Activated T-cell treated with anti-CD3 and anti-CD28 coated beads, Interleukin-2, amount 50 U/mL, for 72 hours (primary cell): ENCODE results near the gene PSMG2. TPM values are rescaled to one million over a fixed set of nuclear protein-coding genes. Genes with fewer than 3 reads are reported as not detected.
"Not testable (repeated sequence)": the region's sequence is repeated elsewhere in the genome, so short reads cannot be mapped to it uniquely, and the experiment has no call there.

Experiments
- ATAC-seq, 2 donors: fragments of 150-1000 bp; cut with Tn5 transposase; replicated peaks in 1 of 2; 2 replicates each; pipeline ENCODE4 v1.10.0; 2021; ENCODE audit warnings: moderate library complexity in 2 of 2, mild to moderate bottlenecking in 1 of 2
- DNase-seq, 2 donors: peaks; one replicate each; pipeline ENCODE4 v3.0.0; 2021 to 2022; ENCODE audit warnings: mixed read lengths in 1 of 2
- H3K27ac Mint-ChIP-seq: one replicate; pipeline ENCODE4 v1.8.0; 2022; ENCODE audit warnings: mild to moderate bottlenecking, moderate library complexity, mixed read lengths
- H3K27me3 Mint-ChIP-seq: one replicate; pipeline ENCODE4 v1.8.0; 2022; ENCODE audit warnings: low read depth, mixed read lengths
- H3K36me3 Mint-ChIP-seq, 2 donors: one replicate each; pipeline ENCODE4 v1.8.0; 2022; ENCODE audit warnings: mixed read lengths in 2 of 2, mild to moderate bottlenecking in 1 of 2; ENCODE audit not compliant: insufficient read depth in 2 of 2
- H3K4me1 Mint-ChIP-seq: one replicate; pipeline ENCODE4 v1.8.0; 2022; ENCODE audit warnings: low read depth, mixed read lengths
- H3K4me3 Mint-ChIP-seq, 2 donors: one replicate each; pipeline ENCODE4 v1.8.0; 2022; ENCODE audit warnings: mild to moderate bottlenecking in 2 of 2, mixed read lengths in 2 of 2, moderate library complexity in 2 of 2
- H3K9me3 Mint-ChIP-seq, 2 donors: one replicate each; pipeline ENCODE4 v1.8.0; 2022; ENCODE audit warnings: mixed read lengths in 2 of 2
- total RNA-seq, 2 donors: library from RNA; stranded (reverse); gene quantifications; one replicate each; pipeline ENCODE4 v1.2.3, GENCODE V29; 2022

PSMG2 gene
- total RNA-seq, 2 donors from 2014 or later = 142 to 158 TPM

GRCh38 chr18:12742453-12742852 lies 39.6 kb downstream of the PSMG2 start:
- no peaks in the 10 kb centered on the region for H3K36me3 Mint-ChIP-seq

GRCh38 chr18:12744103-12744502 lies 41.3 kb downstream of the PSMG2 start:
- H3K27ac Mint-ChIP-seq = no peak overlapping the region
- no peak for DNase-seq
- H3K4me1 Mint-ChIP-seq = peaks cover 9% of the 10 kb centered on the region
- H3K4me3 Mint-ChIP-seq = no peak overlapping the region
- H3K9me3 Mint-ChIP-seq = no peaks in the 10 kb centered on the region
- ATAC-seq = peak; percentile 56 to 58
- H3K36me3 Mint-ChIP-seq = no peaks in the 10 kb centered on the region
- no peaks in the 10 kb centered on the region for H3K27me3 Mint-ChIP-seq

More at GRCh38 chr18:12742453-12742852, 39.6 kb downstream of the PSMG2 start:
- H3K27ac Mint-ChIP-seq = no peak overlapping the region
- no peaks in the 10 kb centered on the region for H3K27me3 Mint-ChIP-seq
- H3K4me3 Mint-ChIP-seq = no peak overlapping the region
- no peaks in the 10 kb centered on the region for H3K9me3 Mint-ChIP-seq
- ATAC-seq = no peak
- DNase-seq = no peak
- H3K4me1 Mint-ChIP-seq = peaks cover 9% of the 10 kb centered on the region

GRCh38 chr18:12745095-12745795 lies 42.4 kb downstream of the PSMG2 start:
- ATAC-seq (no peak), DNase-seq (no peak)
- Mint-ChIP-seq H3K4me3 (no peak overlapping the region), H3K27ac (no peak overlapping the region), H3K36me3 (peaks cover 0 to 3% of the 10 kb centered on the region in 2 donors), H3K27me3 (no peaks in the 10 kb centered on the region), H3K4me1 (peaks cover 20% of the 10 kb centered on the region), H3K9me3 (no peaks in the 10 kb centered on the region)

- peaks cover 18% of the 10 kb centered on the region for H3K4me1 Mint-ChIP-seq
- no peak overlapping the region for H3K4me3 Mint-ChIP-seq
- H3K36me3 Mint-ChIP-seq = peaks cover 0 to 3% of the 10 kb centered on the region in 2 donors
- DNase-seq = no peak
- H3K27ac Mint-ChIP-seq = no peak overlapping the region
- no peaks in the 10 kb centered on the region for H3K9me3 Mint-ChIP-seq
- ATAC-seq = no peak
- H3K27me3 Mint-ChIP-seq = no peaks in the 10 kb centered on the region
These were observed 44.9 kb downstream of the PSMG2 start for GRCh38 chr18:12747530-12748315.

DNA sequence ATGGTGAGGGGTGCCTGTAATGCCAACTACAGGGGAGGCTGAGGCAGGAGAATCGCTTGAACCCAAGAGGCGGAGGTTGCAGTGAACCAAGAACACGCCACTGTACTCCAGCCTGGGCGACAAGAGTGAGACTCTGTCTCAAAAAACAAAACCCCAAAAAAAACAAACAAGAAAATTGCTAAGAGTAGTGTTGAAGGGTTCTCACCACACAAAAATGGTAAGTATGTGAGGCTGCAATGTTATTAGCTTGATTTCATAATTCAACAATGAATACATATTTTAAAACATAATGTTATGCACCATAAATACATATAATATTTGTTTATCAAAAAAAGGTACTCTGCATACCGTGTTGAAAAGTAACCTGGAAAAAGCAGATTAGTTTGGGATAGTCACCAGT lies 45.8 kb downstream of the PSMG2 start:
- Mint-ChIP-seq H3K4me1 (peaks cover 18% of the 10 kb centered on the region), H3K27me3 (no peaks in the 10 kb centered on the region), H3K36me3 (peaks cover 0 to 3% of the 10 kb centered on the region in 2 donors), H3K9me3 (no peaks in the 10 kb centered on the region), H3K27ac (no peak overlapping the region), H3K4me3 (no peak overlapping the region)
- ATAC-seq (no peak), DNase-seq (no peak)

GRCh38 chr18:12749121-12749520 lies 46.3 kb downstream of the PSMG2 start:
- peaks cover 0 to 3% of the 10 kb centered on the region in 2 donors for H3K36me3 Mint-ChIP-seq
- peaks cover 18% of the 10 kb centered on the region for H3K4me1 Mint-ChIP-seq
- ATAC-seq (no peak), DNase-seq (no peak)
- no peaks in the 10 kb centered on the region for H3K27me3 Mint-ChIP-seq
- H3K9me3 Mint-ChIP-seq = no peaks in the 10 kb centered on the region
- no peak overlapping the region for H3K27ac Mint-ChIP-seq
- no peak overlapping the region for H3K4me3 Mint-ChIP-seq

- peak; percentile 18 to 59 for DNase-seq
- Mint-ChIP-seq H3K27me3 (no peaks in the 10 kb centered on the region), H3K4me3 (peak overlapping the region; percentile 52 to 60), H3K4me1 (peaks cover 18% of the 10 kb centered on the region), H3K9me3 (no peaks in the 10 kb centered on the region), H3K27ac (peak overlapping the region; percentile 24), H3K36me3 (peaks cover 0 to 3% of the 10 kb centered on the region in 2 donors)
- peak; percentile 69 to 85 for ATAC-seq
These were observed 47.4 kb downstream of the PSMG2 start for GRCh38 chr18:12750076-12750714.

DNA sequence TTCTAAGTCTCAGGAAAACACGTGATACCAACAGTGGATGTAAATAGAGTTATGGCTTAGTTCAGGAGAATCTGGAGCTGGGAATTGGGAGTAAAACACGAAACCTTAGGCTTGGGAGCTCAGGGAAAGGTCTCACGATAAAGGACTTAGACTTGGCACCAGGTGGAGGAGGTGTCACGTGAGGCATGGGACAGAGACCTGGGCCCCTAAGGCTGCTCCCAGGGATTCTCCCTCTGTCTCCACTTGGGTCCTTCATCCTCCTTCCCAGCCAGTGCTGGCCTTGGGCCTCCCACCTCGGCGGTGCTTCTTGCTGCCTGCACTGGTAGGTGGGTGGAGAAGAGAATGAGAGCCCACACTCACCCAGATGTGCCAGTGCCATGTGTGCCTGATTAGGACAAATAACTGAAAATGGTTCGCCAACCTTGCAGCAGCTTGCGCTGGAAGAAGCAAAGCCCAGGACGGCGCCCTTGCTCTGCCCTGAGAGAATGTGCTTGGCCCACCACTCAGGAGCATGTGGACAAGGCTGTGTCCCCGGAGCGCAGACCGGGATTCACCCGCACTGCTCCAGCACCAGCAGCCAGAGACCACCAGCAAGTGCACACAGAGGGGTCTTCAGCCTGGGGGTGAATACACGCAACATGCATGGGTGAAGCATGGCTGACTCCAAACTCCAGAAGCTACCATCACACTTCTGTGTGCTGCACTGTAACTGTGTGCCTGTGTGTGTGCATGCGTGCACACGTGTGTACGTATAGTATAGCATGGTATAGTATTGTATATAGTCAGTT lies 48.1 kb downstream of the PSMG2 start:
- Mint-ChIP-seq H3K36me3 (peaks cover 0 to 3% of the 10 kb centered on the region in 2 donors), H3K27me3 (no peaks in the 10 kb centered on the region), H3K27ac (no peak overlapping the region), H3K4me3 (peak overlapping the region; percentile 52 to 60), H3K4me1 (peaks cover 18% of the 10 kb centered on the region), H3K9me3 (no peaks in the 10 kb centered on the region)
- no peak for ATAC-seq
- no peak for DNase-seq

- ATAC-seq = no peak
- H3K4me1 Mint-ChIP-seq = peaks cover 18% of the 10 kb centered on the region
- H3K4me3 Mint-ChIP-seq = no peak overlapping the region
- H3K27ac Mint-ChIP-seq = no peak overlapping the region
- DNase-seq = no peak
- no peaks in the 10 kb centered on the region for H3K27me3 Mint-ChIP-seq
- H3K9me3 Mint-ChIP-seq = no peaks in the 10 kb centered on the region
- peaks cover 0 to 3% of the 10 kb centered on the region in 2 donors for H3K36me3 Mint-ChIP-seq
These were observed 48.7 kb downstream of the PSMG2 start for GRCh38 chr18:12751503-12751884.

DNA sequence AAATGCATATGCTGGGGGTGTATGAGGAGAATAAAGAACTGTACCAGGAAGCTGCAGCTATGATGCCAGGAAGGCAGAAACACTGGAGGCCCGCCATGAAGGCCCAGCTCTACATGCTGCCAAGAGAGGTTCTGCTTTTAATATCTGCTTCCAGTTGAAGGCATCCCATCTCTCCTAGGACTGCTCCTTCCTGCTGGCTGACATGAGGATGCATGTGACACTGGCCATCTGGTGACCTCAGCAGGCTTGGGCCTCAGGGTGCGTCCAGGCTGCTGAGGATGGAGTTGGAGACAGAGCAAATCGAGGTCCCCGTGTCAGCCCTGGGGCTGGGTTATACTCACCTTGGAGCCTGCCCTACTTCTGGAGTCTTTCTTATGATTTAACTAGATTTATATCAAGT lies 49.0 kb downstream of the PSMG2 start:
- Mint-ChIP-seq H3K4me3 (no peak overlapping the region), H3K4me1 (peaks cover 18% of the 10 kb centered on the region), H3K9me3 (no peaks in the 10 kb centered on the region), H3K27me3 (no peaks in the 10 kb centered on the region), H3K27ac (no peak overlapping the region), H3K36me3 (peaks cover 0 to 3% of the 10 kb centered on the region in 2 donors)
- no peak for DNase-seq
- ATAC-seq = no peak

GRCh38 chr18:12754511-12754910 lies 51.7 kb downstream of the PSMG2 start:
- DNase-seq = no peak
- H3K36me3 Mint-ChIP-seq = peaks cover 0 to 3% of the 10 kb centered on the region in 2 donors
- no peak overlapping the region for H3K4me3 Mint-ChIP-seq
- no peaks in the 10 kb centered on the region for H3K9me3 Mint-ChIP-seq
- no peaks in the 10 kb centered on the region for H3K27me3 Mint-ChIP-seq
- no peak overlapping the region for H3K27ac Mint-ChIP-seq
- H3K4me1 Mint-ChIP-seq = peaks cover 14% of the 10 kb centered on the region
- no peak for ATAC-seq

DNA sequence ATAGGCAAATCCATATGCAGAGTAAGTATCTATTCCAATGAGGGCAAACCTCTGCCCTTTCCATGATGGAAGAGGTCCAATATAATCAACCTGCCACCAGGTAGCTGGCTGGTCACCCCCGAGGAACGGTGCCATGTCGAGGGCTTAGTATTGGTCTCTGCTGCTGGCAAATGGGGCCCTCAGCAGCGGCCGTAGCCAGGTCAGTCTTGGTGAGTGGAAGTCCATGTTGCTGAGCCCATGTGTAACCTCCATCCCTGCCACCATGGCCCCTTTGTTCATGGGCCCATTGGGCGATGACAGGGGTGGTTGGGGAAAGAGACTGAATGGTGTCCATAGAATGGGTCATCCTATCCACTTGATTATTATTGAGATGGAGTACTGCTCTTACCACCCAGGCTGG lies 52.8 kb downstream of the PSMG2 start:
- DNase-seq, H3K4me3 Mint-ChIP-seq, H3K27ac Mint-ChIP-seq: not testable (repeated sequence)

More for the DNA sequence above, 52.8 kb downstream of the PSMG2 start:
- not testable (repeated sequence) for H3K4me1 Mint-ChIP-seq, H3K36me3 Mint-ChIP-seq, H3K27me3 Mint-ChIP-seq, ATAC-seq, H3K9me3 Mint-ChIP-seq
